ENCODE data around the gene GABBR1.
A peak's percentile ranks its signal among the peaks of the same experiment; 100 is the strongest.

GABBR1 gene

GRCh38 chr6:29559524-29560287, 73.3 kb downstream of the GABBR1 start, which contains the start of gene UBD:
TSS of gene UBD (minus strand) at chr6:29559732. CDS start at chr6:29559701, 31 bp downstream.
- no peak within 1 kb of the TSS for H3K56ac ChIP-seq (ENCODE audit: low read length)
- peaks cover 4% of the 10 kb centered on the region for H3K27me3 ChIP-seq (ENCODE audit: insufficient read depth, low read length, poor library complexity)
- no peak within 1 kb of the TSS for H3K27ac ChIP-seq (ENCODE audit: low read depth, low read length)
- H3K4ac ChIP-seq (ENCODE audit: low read depth, low read length): no peak within 1 kb of the TSS
- no peak within 1 kb of the TSS for H4K8ac ChIP-seq (ENCODE audit: low read depth, low read length)
- no CpG with 5 or more reads among the region's 6 CpGs for WGBS (ENCODE audit: extremely low coverage, insufficient coverage, low lambda C conversion rate)
- H2BK15ac ChIP-seq (replicated peaks; ENCODE audit: low read depth): no peak within 1 kb of the TSS
- DNase-seq: no peak
- H4K5ac ChIP-seq (ENCODE audit: low read length): no peak within 1 kb of the TSS
- H2BK120ac ChIP-seq (ENCODE audit: low read depth, low read length): no peak within 1 kb of the TSS
- H3K23ac ChIP-seq (ENCODE audit: low read length): no peak within 1 kb of the TSS
- no peaks in the 10 kb centered on the region for H3K79me1 ChIP-seq (ENCODE audit: low read length)
- H3K9ac ChIP-seq (ENCODE audit: low read length): no peak within 1 kb of the TSS
- no peak within 1 kb of the TSS for H3K18ac ChIP-seq (ENCODE audit: low read length)
- no peak within 1 kb of the TSS for H3K4me3 ChIP-seq (ENCODE audit: low read length)
- H2BK5ac ChIP-seq (ENCODE audit: low read length): no peak within 1 kb of the TSS
- no peak within 1 kb of the TSS for H3K4me2 ChIP-seq (ENCODE audit: low read length)
- H2AK5ac ChIP-seq (ENCODE audit: low read length): no peak within 1 kb of the TSS
- H3K79me2 ChIP-seq (ENCODE audit: control insufficient read depth, insufficient read depth, low read length): no peaks in the 10 kb centered on the region
- no peaks in the 10 kb centered on the region for H3K36me3 ChIP-seq (ENCODE audit: control insufficient read depth, insufficient read depth, low read length)
- H3K4me1 ChIP-seq (ENCODE audit: control insufficient read depth, low read depth, low read length): no peaks in the 10 kb centered on the region

- H3K18ac ChIP-seq (ENCODE audit: low read length): no peak overlapping the region
- no peak overlapping the region for H3K4me2 ChIP-seq (ENCODE audit: low read length)
- H3K56ac ChIP-seq (ENCODE audit: low read length): no peak overlapping the region
- H3K27ac ChIP-seq (ENCODE audit: low read depth, low read length): no peak overlapping the region
- H2BK120ac ChIP-seq (ENCODE audit: low read depth, low read length): no peak overlapping the region
- no peaks in the 10 kb centered on the region for H3K4me1 ChIP-seq (ENCODE audit: control insufficient read depth, low read depth, low read length)
- no peak overlapping the region for H2AK5ac ChIP-seq (ENCODE audit: low read length)
- no peak overlapping the region for H4K8ac ChIP-seq (ENCODE audit: low read depth, low read length)
- H3K23ac ChIP-seq (ENCODE audit: low read length): no peak overlapping the region
- H4K5ac ChIP-seq (ENCODE audit: low read length): no peak overlapping the region
- no peaks in the 10 kb centered on the region for H3K36me3 ChIP-seq (ENCODE audit: control insufficient read depth, insufficient read depth, low read length)
- H3K4me3 ChIP-seq (ENCODE audit: low read length): no peak overlapping the region
- H2BK5ac ChIP-seq (ENCODE audit: low read length): no peak overlapping the region
- WGBS (ENCODE audit: extremely low coverage, insufficient coverage, low lambda C conversion rate): no CpG with 5 or more reads among the region's 22 CpGs
- H3K27me3 ChIP-seq (ENCODE audit: insufficient read depth, low read length, poor library complexity): peaks cover 13% of the 10 kb centered on the region
- H3K79me1 ChIP-seq (ENCODE audit: low read length): no peaks in the 10 kb centered on the region
- H3K79me2 ChIP-seq (ENCODE audit: control insufficient read depth, insufficient read depth, low read length): no peaks in the 10 kb centered on the region
- H3K4ac ChIP-seq (ENCODE audit: low read depth, low read length): no peak overlapping the region
- H2BK15ac ChIP-seq (replicated peaks; ENCODE audit: low read depth): no peak overlapping the region
- no peak overlapping the region for H3K9ac ChIP-seq (ENCODE audit: low read length)
- no peak for DNase-seq
Measured at GRCh38 chr6:29558439-29559079, 74.4 kb downstream of the GABBR1 start.

- Histone ChIP-seq H3K27me3 (ENCODE audit: insufficient read depth, low read length, poor library complexity) (peaks cover 17% of the 10 kb centered on the region), H3K56ac (ENCODE audit: low read length) (no peak overlapping the region), H3K9ac (ENCODE audit: low read length) (no peak overlapping the region), H2AK5ac (ENCODE audit: low read length) (no peak overlapping the region), H3K79me1 (ENCODE audit: low read length) (no peaks in the 10 kb centered on the region), H3K18ac (ENCODE audit: low read length) (no peak overlapping the region), H3K4me2 (ENCODE audit: low read length) (no peak overlapping the region), H3K4ac (ENCODE audit: low read depth, low read length) (no peak overlapping the region), H3K27ac (ENCODE audit: low read depth, low read length) (no peak overlapping the region), H2BK5ac (ENCODE audit: low read length) (no peak overlapping the region), H3K4me3 (ENCODE audit: low read length) (no peak overlapping the region), H4K8ac (ENCODE audit: low read depth, low read length) (no peak overlapping the region), H3K23ac (ENCODE audit: low read length) (no peak overlapping the region), H3K79me2 (ENCODE audit: control insufficient read depth, insufficient read depth, low read length) (no peaks in the 10 kb centered on the region), H2BK15ac (replicated peaks; ENCODE audit: low read depth) (no peak overlapping the region), H3K36me3 (ENCODE audit: control insufficient read depth, insufficient read depth, low read length) (no peaks in the 10 kb centered on the region), H4K5ac (ENCODE audit: low read length) (no peak overlapping the region), H2BK120ac (ENCODE audit: low read depth, low read length) (no peak overlapping the region), H3K4me1 (ENCODE audit: control insufficient read depth, low read depth, low read length) (peaks cover 2% of the 10 kb centered on the region)
- DNase-seq: no peak
Measured at GRCh38 chr6:29557320-29557719, 75.7 kb downstream of the GABBR1 start.

- Histone ChIP-seq H3K23ac (ENCODE audit: low read length) (no peak overlapping the region), H3K79me1 (ENCODE audit: low read length) (no peaks in the 10 kb centered on the region), H3K4ac (ENCODE audit: low read depth, low read length) (no peak overlapping the region), H3K56ac (ENCODE audit: low read length) (no peak overlapping the region), H3K36me3 (ENCODE audit: control insufficient read depth, insufficient read depth, low read length) (no peaks in the 10 kb centered on the region), H3K79me2 (ENCODE audit: control insufficient read depth, insufficient read depth, low read length) (no peaks in the 10 kb centered on the region), H4K5ac (ENCODE audit: low read length) (no peak overlapping the region), H2BK15ac (replicated peaks; ENCODE audit: low read depth) (no peak overlapping the region), H3K4me3 (ENCODE audit: low read length) (no peak overlapping the region), H3K27ac (ENCODE audit: low read depth, low read length) (no peak overlapping the region), H2BK5ac (ENCODE audit: low read length) (no peak overlapping the region), H2AK5ac (ENCODE audit: low read length) (no peak overlapping the region), H2BK120ac (ENCODE audit: low read depth, low read length) (no peak overlapping the region), H3K4me1 (ENCODE audit: control insufficient read depth, low read depth, low read length) (peaks cover 2% of the 10 kb centered on the region), H4K8ac (ENCODE audit: low read depth, low read length) (no peak overlapping the region), H3K4me2 (ENCODE audit: low read length) (no peak overlapping the region), H3K27me3 (ENCODE audit: insufficient read depth, low read length, poor library complexity) (peaks cover 17% of the 10 kb centered on the region), H3K18ac (ENCODE audit: low read length) (no peak overlapping the region), H3K9ac (ENCODE audit: low read length) (no peak overlapping the region)
- DNase-seq: no peak
- WGBS (ENCODE audit: extremely low coverage, insufficient coverage, low lambda C conversion rate): no CpG with 5 or more reads among the region's 5 CpGs
Measured at GRCh38 chr6:29554764-29555163, 78.2 kb downstream of the GABBR1 start.

GRCh38 chr6:29553268-29554057, 79.5 kb downstream of the GABBR1 start:
- DNase-seq: peak; percentile 87
- no peak overlapping the region for H4K8ac ChIP-seq (ENCODE audit: low read depth, low read length)

More at GRCh38 chr6:29553268-29554057, 79.5 kb downstream of the GABBR1 start:
- Histone ChIP-seq H3K4me2 (ENCODE audit: low read length) (peak overlapping the region; percentile 78), H3K56ac (ENCODE audit: low read length) (peak overlapping the region; percentile 9), H3K27me3 (ENCODE audit: insufficient read depth, low read length, poor library complexity) (peaks cover 17% of the 10 kb centered on the region), H3K79me1 (ENCODE audit: low read length) (no peaks in the 10 kb centered on the region), H3K18ac (ENCODE audit: low read length) (no peak overlapping the region), H3K79me2 (ENCODE audit: control insufficient read depth, insufficient read depth, low read length) (no peaks in the 10 kb centered on the region), H2AK5ac (ENCODE audit: low read length) (no peak overlapping the region), H3K36me3 (ENCODE audit: control insufficient read depth, insufficient read depth, low read length) (no peaks in the 10 kb centered on the region), H3K9ac (ENCODE audit: low read length) (peak overlapping the region; percentile 18), H3K4ac (ENCODE audit: low read depth, low read length) (no peak overlapping the region), H2BK5ac (ENCODE audit: low read length) (no peak overlapping the region), H3K4me1 (ENCODE audit: control insufficient read depth, low read depth, low read length) (peaks cover 2% of the 10 kb centered on the region), H3K27ac (ENCODE audit: low read depth, low read length) (no peak overlapping the region), H2BK15ac (replicated peaks; ENCODE audit: low read depth) (no peak overlapping the region), H3K4me3 (ENCODE audit: low read length) (peak overlapping the region; percentile 25), H3K23ac (ENCODE audit: low read length) (peak overlapping the region; percentile 9), H2BK120ac (ENCODE audit: low read depth, low read length) (no peak overlapping the region), H4K5ac (ENCODE audit: low read length) (no peak overlapping the region)
- WGBS (ENCODE audit: extremely low coverage, insufficient coverage, low lambda C conversion rate): no CpG with 5 or more reads among the region's 83 CpGs
